Lung (tissue), 12 donors: ENCODE results near the gene MAP3K13. TPM values are rescaled to one million over a fixed set of nuclear protein-coding genes. Genes with fewer than 3 reads are reported as not detected.

Experiments
- ATAC-seq: fragments of 200-7000 bp; cut with Tn5 transposase; one replicate; pipeline ENCODE4 v1.9.1; 2020; ENCODE audit warnings: moderate number of reproducible peaks; ENCODE audit not compliant: insufficient read depth, low FRiP score
- DNase-seq, 3 donors: peaks; one replicate each; pipeline ENCODE4 v3.0.0-alpha.2; 2013 to 2017
- H3K27ac ChIP-seq, 2 donors: one replicate each; pipeline ENCODE4 v1.5.1; 2013; ENCODE audit warnings: mild to moderate bottlenecking in 2 of 2, moderate library complexity in 2 of 2, control low read depth in 1 of 2, inconsistent platforms in 1 of 2, low read depth in 1 of 2, low read length in 1 of 2
- H3K27me3 ChIP-seq, 3 donors: one replicate each; pipeline ENCODE4 v1.5.1; 2013; ENCODE audit warnings: low read length in 2 of 3; ENCODE audit not compliant: control insufficient read depth in 3 of 3, insufficient read depth in 3 of 3
- H3K36me3 ChIP-seq, 4 donors: one replicate each; pipeline ENCODE4 v1.5.1; 2013; ENCODE audit warnings: low read length in 4 of 4, mild to moderate bottlenecking in 1 of 4, moderate library complexity in 1 of 4; ENCODE audit not compliant: control insufficient read depth in 4 of 4, insufficient read depth in 4 of 4
- H3K4me1 ChIP-seq, 5 donors: one replicate each; pipeline ENCODE4 v1.5.1; 2013; ENCODE audit warnings: low read length in 5 of 5, mild to moderate bottlenecking in 2 of 5, moderate library complexity in 1 of 5; ENCODE audit not compliant: control insufficient read depth in 5 of 5, insufficient read depth in 5 of 5
- H3K4me3 ChIP-seq: one replicate; pipeline ENCODE4 v1.5.1; 2013; ENCODE audit warnings: mild to moderate bottlenecking, control low read depth, moderate library complexity
- H3K9ac ChIP-seq, 2 donors: one replicate each; pipeline ENCODE4 v1.5.1; 2013; ENCODE audit warnings: low read length in 2 of 2, control low read depth in 1 of 2; ENCODE audit not compliant: insufficient read depth in 1 of 2
- H3K9me3 ChIP-seq, 4 donors: one replicate each; pipeline ENCODE4 v1.5.1; 2013; ENCODE audit warnings: low read length in 3 of 4, mild to moderate bottlenecking in 1 of 4, moderate library complexity in 1 of 4; ENCODE audit not compliant: control insufficient read depth in 4 of 4, insufficient read depth in 3 of 4
- CTCF ChIP-seq: IDR thresholded peaks from 2 replicates; pipeline ENCODE4 v1.5.1; 2012; ENCODE audit warnings: mild to moderate bottlenecking; ENCODE audit errors: control extremely low read depth, extremely low read depth
- WGBS, 2 donors: extraction: QIAGEN DNeasy Blood & Tissue Kit; methylation state at CpG; one replicate each; pipeline ENCODE4 v1.1.7; 2013; 5-methylcytosine and 5-hydroxymethylcytosine counted together
- polyA plus RNA-seq, 2 donors: library from polyadenylated mRNA; stranded (reverse); fragments of 200-250 nt; gene quantifications; one replicate each; pipeline ENCODE4 v1.2.1, GENCODE V29; 2013
- total RNA-seq, 2 donors: library from RNA; depleted of rRNA in 1 of 2; stranded (reverse); fragments of >200 nt in 1 of 2; gene quantifications; one replicate each; pipeline ENCODE4 v1.2.1, GENCODE V29; 2014 to 2021
- donor health status: control.
- donor health status: control.
- donor health status: Bipolar disorder and iron deficiency.
- donor health status: healthy.
- donor health status: DM: yes; HTN: yes; CAD: no.

Gene MAP3K13
- total and polyA plus RNA-seq, 4 donors: 20.7 to 74.8 (median 29.3) TPM

GRCh38 chr3:185421577-185422232, 58.8 kb downstream of the MAP3K13 start:
- TF ChIP-seq CTCF: no peak
- ATAC-seq (no peak), DNase-seq (no peak)
- no peak overlapping the region for H3K9ac ChIP-seq
- H3K4me3 ChIP-seq: no peak overlapping the region
- H3K9me3 ChIP-seq: no peaks in the 10 kb centered on the region
- peaks cover 0 to 3% (median 0%) of the 10 kb centered on the region in 5 donors for H3K4me1 ChIP-seq
- no peak overlapping the region for H3K27ac ChIP-seq
- no peaks in the 10 kb centered on the region for H3K36me3 ChIP-seq
- H3K27me3 ChIP-seq: no peaks in the 10 kb centered on the region
- 90 to 91% methylated on average over 6 of the region's 6 CpGs for WGBS, 2 donors

- Histone ChIP-seq H3K27ac (no peak overlapping the region), H3K36me3 (no peaks in the 10 kb centered on the region), H3K4me1 (peaks cover 0 to 3% (median 0%) of the 10 kb centered on the region in 5 donors), H3K4me3 (no peak overlapping the region), H3K9me3 (no peaks in the 10 kb centered on the region), H3K9ac (no peak overlapping the region), H3K27me3 (no peaks in the 10 kb centered on the region)
- 96 to 97% methylated on average over 4 of the region's 4 CpGs for WGBS, 2 donors
- no peak for ATAC-seq
- no peak for TF ChIP-seq CTCF
- no peak for DNase-seq
Observed at GRCh38 chr3:185422677-185423076, 59.7 kb downstream of the MAP3K13 start.

DNA sequence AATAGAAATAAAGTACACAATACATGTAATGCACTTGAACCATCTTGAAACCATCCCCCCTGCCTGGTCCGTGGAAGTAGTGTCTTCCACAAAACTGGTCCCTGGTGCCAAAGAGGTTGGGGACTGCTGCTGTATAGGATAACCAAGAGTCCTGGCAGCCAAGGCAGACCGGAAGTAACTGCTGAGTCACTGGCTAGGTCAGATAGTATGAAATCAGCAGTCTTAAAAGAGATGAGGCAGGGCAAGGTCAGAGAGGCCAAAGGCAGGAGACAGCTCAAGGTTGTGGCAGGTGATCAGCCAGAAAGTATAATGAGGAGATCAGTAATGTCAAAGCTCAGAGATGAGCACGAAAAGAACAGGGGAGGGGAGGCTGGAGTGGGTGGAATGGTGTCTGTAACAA, 60.2 kb downstream of the MAP3K13 start:
- H3K9ac ChIP-seq: no peak overlapping the region
- ATAC-seq: no peak
- 53 to 59% methylated on average over 3 of the region's 3 CpGs for WGBS, 2 donors
- no peak for DNase-seq
- no peak for TF ChIP-seq CTCF
- H3K4me3 ChIP-seq: no peak overlapping the region
- no peak overlapping the region for H3K27ac ChIP-seq
- peaks cover 0 to 3% (median 0%) of the 10 kb centered on the region in 5 donors for H3K4me1 ChIP-seq
- H3K9me3 ChIP-seq: no peaks in the 10 kb centered on the region
- no peaks in the 10 kb centered on the region for H3K27me3 ChIP-seq
- H3K36me3 ChIP-seq: no peaks in the 10 kb centered on the region

- H3K9me3 ChIP-seq: peaks cover 0 to 3% (median 0%) of the 10 kb centered on the region in 4 donors
- 79 to 89% methylated on average over 1 of the region's 1 CpG for WGBS, 2 donors
- H3K9ac ChIP-seq: no peak overlapping the region
- no peak overlapping the region for H3K4me3 ChIP-seq
- peaks cover 0 to 3% (median 0%) of the 10 kb centered on the region in 5 donors for H3K4me1 ChIP-seq
- no peak for DNase-seq
- H3K36me3 ChIP-seq: peaks cover 0 to 4% (median 1%) of the 10 kb centered on the region in 4 donors
- H3K27me3 ChIP-seq: no peaks in the 10 kb centered on the region
- ATAC-seq: no peak
- no peak overlapping the region for H3K27ac ChIP-seq
- TF ChIP-seq CTCF: no peak
Observed at GRCh38 chr3:185424435-185424834, 61.5 kb downstream of the MAP3K13 start.
